Measurements from ENCODE around the gene EIF1AX. TPM values are rescaled to one million over a fixed set of nuclear protein-coding genes. Genes with fewer than 3 reads are reported as not detected.
"Not testable (repeated sequence)": the region's sequence is repeated elsewhere in the genome, so short reads cannot be mapped to it uniquely, and the experiment has no call there.

Gene EIF1AX
- total RNA-seq, 4 donors from 2014 or later: 34.5 to 50.2 (median 44.6) TPM

DNA sequence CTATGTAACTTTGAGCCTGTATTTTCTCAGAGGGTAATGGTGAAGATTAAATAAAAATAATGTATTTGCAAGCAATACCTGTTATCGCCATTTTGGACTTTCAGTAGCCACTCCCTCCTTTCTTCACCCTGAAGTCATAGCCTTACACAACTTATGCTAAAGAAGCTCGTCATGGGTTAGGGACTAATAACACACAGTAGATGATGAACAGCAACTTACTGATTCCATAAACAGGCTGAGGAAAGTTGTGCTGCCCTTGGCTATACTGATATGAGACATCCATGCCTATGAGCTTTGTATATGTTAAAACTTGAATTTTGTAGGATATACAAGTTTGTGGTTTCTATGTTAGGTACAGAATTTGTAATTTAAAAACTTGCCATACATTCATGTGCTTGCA lies 31.7 kb upstream of the EIF1AX start:
- Histone ChIP-seq H3K27me3 (no peaks in the 10 kb centered on the region), H3K4me3 (no peak overlapping the region), H3K4me1 (no peaks in the 10 kb centered on the region), H3K9me3 (no peaks in the 10 kb centered on the region), H3K36me3 (peaks cover 0 to 77% (median 0%) of the 10 kb centered on the region in 3 donors), H3K27ac (no peak overlapping the region)
- no peak for DNase-seq
- TF ChIP-seq CTCF (IDR thresholded peaks at IDR 0.05) (no peak), POLR2A (IDR thresholded peaks at IDR 0.05) (no peak)
- WGBS, 2 donors: 79 to 86% methylated on average over 2 of the region's 2 CpGs
- intact Hi-C loops (cut with DNase I): no loop called here

GRCh38 chrX:20171887-20172286 lies 30.2 kb upstream of the EIF1AX start:
- Histone ChIP-seq H3K27ac (no peak overlapping the region), H3K27me3 (no peaks in the 10 kb centered on the region), H3K4me3 (no peak overlapping the region), H3K36me3 (peaks cover 0 to 90% (median 0%) of the 10 kb centered on the region in 3 donors), H3K9me3 (no peaks in the 10 kb centered on the region), H3K4me1 (no peaks in the 10 kb centered on the region)
- TF ChIP-seq POLR2A (IDR thresholded peaks at IDR 0.05) (no peak), CTCF (IDR thresholded peaks at IDR 0.05) (no peak)
- intact Hi-C loops (cut with DNase I): no loop called here
- 81 to 92% methylated on average over 3 of the region's 3 CpGs for WGBS, 2 donors
- no peak for DNase-seq

DNA sequence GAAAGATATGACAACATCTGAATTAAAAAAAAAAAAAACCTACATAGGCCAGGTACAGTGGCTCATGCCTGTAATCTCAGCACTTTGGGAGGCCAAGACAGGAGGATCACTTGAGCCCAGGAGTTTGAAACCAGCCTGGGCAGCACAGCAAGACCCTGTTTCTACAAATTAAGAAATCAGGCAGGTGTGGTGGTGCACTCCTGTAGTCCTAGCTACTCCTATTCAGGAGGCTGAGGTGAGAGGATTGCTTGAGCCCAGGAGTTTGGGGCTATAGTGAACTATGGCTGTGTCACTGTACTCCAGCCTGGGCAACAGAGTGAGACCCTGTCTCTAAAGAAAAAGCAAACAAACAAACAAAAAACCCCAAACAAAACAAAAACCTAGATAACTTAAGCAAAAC lies 20.9 kb upstream of the EIF1AX start:
- DNase-seq; H3K4me3 ChIP-seq; intact Hi-C loops (cut with DNase I); H3K4me1 ChIP-seq; H3K27ac ChIP-seq; H3K27me3 ChIP-seq; H3K9me3 ChIP-seq: not testable (repeated sequence)
- peaks cover 0 to 75% (median 0%) of the 10 kb centered on the region in 3 donors for H3K36me3 ChIP-seq

DNA sequence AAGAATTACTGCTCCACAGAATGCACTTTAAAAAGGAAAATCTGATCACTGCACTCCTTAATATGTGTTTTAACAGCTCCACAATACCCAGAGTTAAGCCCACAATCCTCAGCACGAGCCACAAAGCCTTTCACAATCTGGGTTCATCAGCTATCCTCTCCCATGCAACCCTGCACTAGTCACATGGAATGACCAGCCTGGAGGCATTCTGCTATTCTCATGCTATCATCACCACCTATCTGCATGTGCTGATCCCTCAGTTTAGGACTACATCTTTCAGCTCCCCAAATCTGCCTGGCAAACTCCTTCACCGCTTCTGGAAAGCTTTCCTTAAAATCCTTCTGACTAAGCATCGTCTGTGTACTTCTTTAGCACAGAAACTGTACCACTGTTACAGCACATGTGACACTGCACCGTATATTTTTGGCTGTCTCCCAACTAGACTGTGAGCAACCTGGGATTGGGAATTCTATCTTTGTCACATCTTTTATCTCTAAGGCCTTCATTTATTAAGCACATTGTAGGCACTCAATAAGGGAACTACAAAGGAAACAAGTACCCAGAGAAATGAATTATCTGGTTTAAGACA lies 18.3 kb upstream of the EIF1AX start:
- Histone ChIP-seq H3K36me3 (peaks cover 0 to 86% (median 0%) of the 10 kb centered on the region in 3 donors), H3K4me1 (no peaks in the 10 kb centered on the region), H3K9me3 (no peaks in the 10 kb centered on the region), H3K27me3 (no peaks in the 10 kb centered on the region), H3K4me3 (no peak overlapping the region), H3K27ac (no peak overlapping the region)
- no peak for TF ChIP-seq POLR2A (IDR thresholded peaks at IDR 0.05)
- TF ChIP-seq CTCF (IDR thresholded peaks at IDR 0.05): no peak
- intact Hi-C loops (cut with DNase I): no loop called here
- no peak for DNase-seq
- WGBS, 2 donors: 80% methylated on average over 4 of the region's 4 CpGs

GRCh38 chrX:20151689-20152088 lies 10.1 kb upstream of the EIF1AX start:
- TF ChIP-seq CTCF (IDR thresholded peaks at IDR 0.05): no peak
- no peak for TF ChIP-seq POLR2A (IDR thresholded peaks at IDR 0.05)
- 90 to 100% methylated on average over 2 to 3 of the region's 3 CpGs for WGBS, 2 donors
- no peak overlapping the region for H3K27ac ChIP-seq
- no peaks in the 10 kb centered on the region for H3K27me3 ChIP-seq
- intact Hi-C loops (cut with DNase I): no loop called here
- DNase-seq: no peak
- no peak overlapping the region for H3K4me3 ChIP-seq
- no peaks in the 10 kb centered on the region for H3K4me1 ChIP-seq
- peaks cover 0 to 54% (median 0%) of the 10 kb centered on the region in 3 donors for H3K36me3 ChIP-seq
- H3K9me3 ChIP-seq: no peaks in the 10 kb centered on the region

DNA sequence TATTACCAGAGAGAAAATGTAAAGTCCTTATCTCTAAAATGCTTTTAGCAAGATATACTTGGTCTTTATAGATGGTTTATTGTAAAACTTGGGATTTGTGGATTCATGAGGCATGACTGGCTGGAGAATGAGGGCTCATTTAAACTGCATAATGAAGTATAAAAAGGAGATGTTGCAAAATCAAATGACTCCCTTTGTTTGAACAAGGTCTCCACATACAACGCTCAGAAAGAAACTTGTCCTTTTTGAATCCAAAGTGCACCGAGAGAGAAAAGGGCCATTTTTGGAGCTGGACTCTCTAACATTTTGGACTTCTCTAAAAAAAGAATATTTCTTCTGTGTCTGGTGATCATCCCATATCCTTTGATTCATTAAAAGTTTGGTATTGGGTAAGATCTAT lies 7.7 kb upstream of the EIF1AX start:
- Histone ChIP-seq H3K4me1 (no peaks in the 10 kb centered on the region), H3K4me3 (no peak overlapping the region), H3K27ac (no peak overlapping the region), H3K9me3 (no peaks in the 10 kb centered on the region), H3K36me3 (peaks cover 0 to 30% (median 0%) of the 10 kb centered on the region in 3 donors), H3K27me3 (no peaks in the 10 kb centered on the region)
- WGBS, 2 donors: 73 to 90% methylated on average over 2 of the region's 2 CpGs
- TF ChIP-seq POLR2A (IDR thresholded peaks at IDR 0.05): no peak
- no peak for TF ChIP-seq CTCF (IDR thresholded peaks at IDR 0.05)
- no peak for DNase-seq
- intact Hi-C loops (cut with DNase I): no loop called here

All from esophagus squamous epithelium (tissue), 5 donors.